Body of pancreas (tissue), 4 donors: Measurements from ENCODE around the gene NOL6.
"Not testable (repeated sequence)": the region's sequence is repeated elsewhere in the genome, so short reads cannot be mapped to it uniquely, and the experiment has no call there.

ENCODE experiments used
- POLR2A ChIP-seq, 3 donors: fragments of 450-650 bp; IDR thresholded peaks; one replicate each; pipeline ENCODE4 v1.6.1; 2016; ENCODE audit warnings: antibody characterized with exemption in 3 of 3, mild to moderate bottlenecking in 2 of 3
- TF ChIP-seq, protein P1 (sequence below), 7 experiments: fragments of 450-650 bp in 4 of 7; fragments of 200-600 bp in 3 of 7; sonication (generic) in 3 of 7; IDR thresholded peaks; one replicate each; pipeline ENCODE4 v1.5.1; 2016 to 2019; ENCODE audit warnings: antibody characterized with exemption in 7 of 7

DNA sequence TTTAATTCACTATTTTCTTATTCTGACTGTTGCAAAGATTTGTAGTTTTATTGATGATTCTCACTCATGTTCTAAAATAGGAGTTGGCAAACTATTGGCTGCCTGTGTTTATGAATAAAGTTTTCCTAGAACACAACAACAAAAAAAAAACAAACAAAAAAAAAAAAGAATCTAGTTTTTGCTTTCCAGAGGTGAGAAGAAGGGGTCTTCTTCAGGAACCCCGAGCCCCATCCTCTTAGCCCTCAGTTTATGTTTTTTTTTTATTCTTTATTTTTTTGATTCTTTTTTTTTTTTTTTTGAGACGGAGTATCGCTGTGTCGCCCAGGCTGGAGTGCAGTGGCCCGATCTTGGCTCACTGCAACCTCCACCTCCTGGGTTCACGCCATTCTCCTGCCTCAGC, 49.2 kb downstream of the NOL6 start:
- not testable (repeated sequence) for TF ChIP-seq POLR2A (IDR thresholded peaks at IDR 0.05)
- TF ChIP-seq, protein P1, sequence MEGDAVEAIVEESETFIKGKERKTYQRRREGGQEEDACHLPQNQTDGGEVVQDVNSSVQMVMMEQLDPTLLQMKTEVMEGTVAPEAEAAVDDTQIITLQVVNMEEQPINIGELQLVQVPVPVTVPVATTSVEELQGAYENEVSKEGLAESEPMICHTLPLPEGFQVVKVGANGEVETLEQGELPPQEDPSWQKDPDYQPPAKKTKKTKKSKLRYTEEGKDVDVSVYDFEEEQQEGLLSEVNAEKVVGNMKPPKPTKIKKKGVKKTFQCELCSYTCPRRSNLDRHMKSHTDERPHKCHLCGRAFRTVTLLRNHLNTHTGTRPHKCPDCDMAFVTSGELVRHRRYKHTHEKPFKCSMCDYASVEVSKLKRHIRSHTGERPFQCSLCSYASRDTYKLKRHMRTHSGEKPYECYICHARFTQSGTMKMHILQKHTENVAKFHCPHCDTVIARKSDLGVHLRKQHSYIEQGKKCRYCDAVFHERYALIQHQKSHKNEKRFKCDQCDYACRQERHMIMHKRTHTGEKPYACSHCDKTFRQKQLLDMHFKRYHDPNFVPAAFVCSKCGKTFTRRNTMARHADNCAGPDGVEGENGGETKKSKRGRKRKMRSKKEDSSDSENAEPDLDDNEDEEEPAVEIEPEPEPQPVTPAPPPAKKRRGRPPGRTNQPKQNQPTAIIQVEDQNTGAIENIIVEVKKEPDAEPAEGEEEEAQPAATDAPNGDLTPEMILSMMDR (IDR thresholded peaks at IDR 0.05): not testable (repeated sequence)
